HG02642 (cell line): ENCODE data around the gene ZNG1B.
"Not testable (repeated sequence)": the region's sequence is repeated elsewhere in the genome, so short reads cannot be mapped to it uniquely, and the experiment has no call there.

Experiments used
- ATAC-seq: cut with Tn5 transposase; IDR thresholded peaks from one replicate; pipeline ENCODE4 v1.9.1; 2021; ENCODE audit warnings: mild to moderate bottlenecking; ENCODE audit not compliant: unreplicated experiment, poor library complexity

ZNG1B gene

GRCh38 chr2:113541976-113542485 lies 104.5 kb downstream of the ZNG1B start:
- not testable (repeated sequence) for ATAC-seq

- not testable (repeated sequence) for ATAC-seq
Observed at GRCh38 chr2:113542529-113542928, 105.0 kb downstream of the ZNG1B start.
